ENCODE results near the gene RHOT2.
A peak's percentile ranks its signal among the peaks of the same experiment; 100 is the strongest.

RHOT2 gene

GRCh38 chr16:669666-670065, 1.7 kb downstream of the RHOT2 start:
- DNase-seq (ENCODE audit: low read depth in 3 of 3, low spot score in 1 of 3), result no peak

- no peak for DNase-seq (ENCODE audit: low read depth in 3 of 3, low spot score in 1 of 3)
Measured at GRCh38 chr16:670485-671352, 2.8 kb downstream of the RHOT2 start.

- DNase-seq (ENCODE audit: low read depth in 3 of 3, low spot score in 1 of 3), result no peak
Measured at GRCh38 chr16:671353-672131, 3.6 kb downstream of the RHOT2 start.

GRCh38 chr16:672371-672770, 4.4 kb downstream of the RHOT2 start:
- DNase-seq (ENCODE audit: low read depth in 3 of 3, low spot score in 1 of 3), result no peak

GRCh38 chr16:672851-673250, 4.9 kb downstream of the RHOT2 start:
- no peak for DNase-seq (ENCODE audit: low read depth in 3 of 3, low spot score in 1 of 3)

GRCh38 chr16:673399-673991, 5.6 kb downstream of the RHOT2 start:
- no peak for DNase-seq (ENCODE audit: low read depth in 3 of 3, low spot score in 1 of 3)

- no peak for DNase-seq (ENCODE audit: low read depth in 3 of 3, low spot score in 1 of 3)
Measured at GRCh38 chr16:674214-674881, 6.4 kb downstream of the RHOT2 start.

- no peak for DNase-seq (ENCODE audit: low read depth in 3 of 3, low spot score in 1 of 3)
Measured at GRCh38 chr16:674968-675883, 7.3 kb downstream of the RHOT2 start, which contains the start of gene RHBDL1. Gene RHBDL1, plus strand, starts transcription at chr16:675671. Its CDS starts 120 bp downstream, at chr16:675791.

GRCh38 chr16:675884-676564, 8.1 kb downstream of the RHOT2 start:
- no peak for DNase-seq (ENCODE audit: low read depth in 3 of 3, low spot score in 1 of 3)

GRCh38 chr16:676565-676902, 8.6 kb downstream of the RHOT2 start:
- no peak for DNase-seq (ENCODE audit: low read depth in 3 of 3, low spot score in 1 of 3)

GRCh38 chr16:676913-677312, 9.0 kb downstream of the RHOT2 start:
- no peak for DNase-seq (ENCODE audit: low read depth in 3 of 3, low spot score in 1 of 3)

- DNase-seq (ENCODE audit: low read depth in 3 of 3, low spot score in 1 of 3), result no peak
Measured at GRCh38 chr16:677316-678190, 9.6 kb downstream of the RHOT2 start.

- no peak for DNase-seq (ENCODE audit: low read depth in 3 of 3, low spot score in 1 of 3)
Measured at GRCh38 chr16:678209-678857, 10.4 kb downstream of the RHOT2 start.

GRCh38 chr16:678858-679813, 11.2 kb downstream of the RHOT2 start:
- no peak for DNase-seq (ENCODE audit: low read depth in 3 of 3, low spot score in 1 of 3)

- DNase-seq (ENCODE audit: low read depth in 3 of 3, low spot score in 1 of 3), result peak; percentile 70 to 86 (median 78)
Measured at GRCh38 chr16:679814-680624, 12.1 kb downstream of the RHOT2 start, which contains the start of gene STUB1. Gene STUB1, plus strand, starts transcription at chr16:680410. Its CDS starts 116 bp downstream, at chr16:680526.

GRCh38 chr16:680625-680945, 12.7 kb downstream of the RHOT2 start:
- no peak for DNase-seq (ENCODE audit: low read depth in 3 of 3, low spot score in 1 of 3)
